Measurements from ENCODE around the gene TMEM117.
"Not testable (repeated sequence)": the region's sequence is repeated elsewhere in the genome, so short reads cannot be mapped to it uniquely, and the experiment has no call there.

The TMEM117 gene

DNA sequence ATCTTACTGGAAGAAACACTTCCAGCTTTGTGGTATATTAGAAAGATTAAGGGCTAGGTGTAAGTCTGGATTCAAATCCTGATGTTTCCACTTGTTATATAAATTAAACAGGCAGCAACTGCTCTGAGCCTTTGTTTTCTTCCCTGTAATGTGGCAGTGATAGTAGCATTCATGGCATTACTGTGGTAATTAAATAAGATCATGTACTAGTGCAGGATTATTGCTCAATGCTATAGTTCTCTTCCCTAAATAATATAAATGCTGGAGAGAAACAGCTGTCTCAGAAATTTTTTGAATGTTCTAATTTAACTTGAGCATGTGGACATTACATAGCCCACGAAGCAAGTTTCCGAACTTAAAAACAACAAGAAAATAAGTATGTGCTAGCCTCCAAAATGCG lies 5.4 kb downstream of the TMEM117 start:
- DNase-seq (ENCODE audit: low spot score) = no peak

DNA sequence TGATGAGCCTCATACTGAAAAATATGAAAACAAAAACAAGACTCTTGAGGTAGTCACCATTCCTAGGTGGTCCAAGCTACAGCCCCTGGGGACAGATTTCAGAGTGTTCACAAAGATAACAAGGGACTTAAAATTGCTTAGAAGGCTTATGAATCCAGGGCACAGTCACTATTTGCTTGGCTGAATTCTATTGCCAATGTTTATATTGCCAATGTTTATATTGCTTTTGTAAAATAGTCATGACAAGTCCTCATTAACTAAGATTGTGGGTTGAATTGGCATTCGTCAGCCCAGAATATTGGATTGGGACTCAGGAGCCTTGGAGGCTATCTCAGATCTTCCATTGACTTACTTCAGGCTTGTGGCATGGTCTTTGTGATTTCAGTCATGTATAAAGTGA lies 6.4 kb downstream of the TMEM117 start:
- no peak for DNase-seq (ENCODE audit: low spot score)

DNA sequence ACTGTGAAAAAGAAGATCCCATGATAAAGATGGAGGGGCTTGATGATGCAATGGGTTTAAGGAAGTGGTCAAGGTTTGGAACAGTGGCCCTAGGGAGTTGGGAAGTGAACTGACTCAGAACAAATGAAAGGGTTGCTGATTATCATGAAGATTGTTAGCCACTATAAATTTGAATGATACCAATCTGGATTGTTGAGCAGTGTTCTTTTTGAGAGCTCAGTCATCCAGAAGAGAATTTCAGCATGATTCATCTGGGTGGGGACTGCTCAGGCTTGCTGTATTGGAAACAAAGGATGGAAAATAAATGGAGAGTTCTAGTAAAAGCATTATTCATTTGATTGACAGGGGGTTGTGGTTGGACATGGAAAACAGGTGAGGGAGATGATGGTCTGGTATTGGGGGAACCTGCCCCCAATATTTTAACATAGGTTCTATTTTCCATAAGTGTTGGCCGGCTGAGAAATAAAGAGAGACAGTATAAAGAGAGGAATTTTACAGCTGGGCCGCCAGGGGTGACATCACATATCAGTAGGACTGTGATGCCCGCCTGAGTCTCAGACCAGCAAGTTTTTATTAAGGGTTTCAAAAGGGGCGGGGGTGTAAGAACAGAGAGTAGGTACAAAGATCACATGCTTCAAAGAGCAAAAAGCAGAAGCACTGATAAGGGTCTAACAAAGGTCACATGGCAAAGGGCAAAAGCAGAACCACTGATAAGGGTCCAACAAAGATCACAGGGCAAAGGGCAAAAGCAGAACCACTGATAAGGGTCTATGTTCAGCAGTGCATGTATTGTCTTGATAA lies 11.7 kb downstream of the TMEM117 start:
- peak; percentile 65 for DNase-seq (ENCODE audit: low spot score)

DNA sequence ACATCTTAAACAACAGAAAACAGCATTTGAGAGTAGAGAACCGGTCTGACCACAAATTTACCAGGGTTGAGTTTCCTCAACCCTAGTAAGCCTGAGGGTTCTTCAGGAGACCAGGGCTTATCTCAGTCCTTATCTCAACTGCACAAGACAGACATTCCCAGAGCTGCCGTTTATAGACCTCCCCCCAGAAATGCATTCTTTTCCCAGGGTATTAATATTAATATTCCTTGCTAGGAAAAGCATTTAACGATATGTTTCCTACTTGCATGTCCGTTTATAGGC lies 12.3 kb downstream of the TMEM117 start:
- DNase-seq (ENCODE audit: low spot score) = no peak

DNA sequence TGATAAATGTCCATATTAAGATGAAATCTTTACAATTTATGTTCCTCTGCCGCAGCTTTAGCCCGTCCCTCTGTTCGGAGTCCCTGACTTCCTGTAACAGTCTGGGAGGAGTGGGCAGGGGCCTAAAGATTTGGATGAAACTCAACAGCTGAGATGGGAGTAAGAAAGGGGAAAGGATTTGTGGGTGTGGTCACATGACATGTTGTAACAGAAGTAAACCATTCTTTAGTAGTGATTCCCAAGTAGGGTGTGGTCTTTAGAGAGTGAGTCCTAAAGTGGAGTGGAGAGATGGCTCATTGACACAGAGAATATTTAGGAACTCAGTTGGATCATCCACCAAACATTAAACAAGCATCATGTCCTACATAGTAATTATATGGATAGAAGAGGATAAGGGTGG lies 12.9 kb downstream of the TMEM117 start:
- no peak for DNase-seq (ENCODE audit: low spot score)

DNA sequence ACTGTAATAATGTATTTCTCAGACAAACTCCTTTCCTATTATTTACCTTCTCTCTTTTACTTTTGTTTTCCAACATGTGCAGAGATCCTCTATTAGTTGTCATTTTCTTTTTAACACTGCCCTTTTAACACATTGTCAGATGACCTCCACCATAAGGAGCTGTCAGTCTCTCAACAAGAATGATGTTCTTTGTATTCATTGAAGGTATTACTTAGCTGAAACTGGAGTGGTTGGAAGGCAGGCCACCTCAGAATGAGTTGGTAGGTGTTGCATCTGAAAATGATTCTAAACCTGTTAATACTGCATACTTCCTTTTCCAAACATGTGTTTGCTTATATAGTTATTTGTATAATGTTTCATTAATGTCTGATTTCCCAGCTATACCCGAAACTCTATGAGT lies 16.9 kb downstream of the TMEM117 start:
- DNase-seq (ENCODE audit: low spot score) = no peak

DNA sequence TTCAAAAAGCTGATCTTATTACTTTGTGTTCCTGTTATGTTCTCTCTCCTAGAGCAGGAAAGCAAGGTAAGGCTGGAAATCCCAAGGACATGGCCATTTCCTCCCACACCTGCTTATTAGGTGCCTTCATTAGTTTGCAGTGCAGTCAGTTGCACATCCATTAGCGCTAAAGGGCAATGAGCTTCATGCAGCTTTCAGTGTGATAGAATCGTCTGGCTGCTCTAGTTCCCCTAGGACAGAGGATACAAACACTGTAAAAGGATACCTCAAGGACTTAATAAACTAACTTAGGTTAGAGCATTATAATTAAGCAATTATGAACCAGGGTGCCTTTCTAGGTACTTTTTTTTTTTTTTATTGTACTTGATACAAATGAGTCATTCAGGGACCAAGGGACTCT lies 21.1 kb downstream of the TMEM117 start:
- no peak for DNase-seq (ENCODE audit: low spot score)

DNA sequence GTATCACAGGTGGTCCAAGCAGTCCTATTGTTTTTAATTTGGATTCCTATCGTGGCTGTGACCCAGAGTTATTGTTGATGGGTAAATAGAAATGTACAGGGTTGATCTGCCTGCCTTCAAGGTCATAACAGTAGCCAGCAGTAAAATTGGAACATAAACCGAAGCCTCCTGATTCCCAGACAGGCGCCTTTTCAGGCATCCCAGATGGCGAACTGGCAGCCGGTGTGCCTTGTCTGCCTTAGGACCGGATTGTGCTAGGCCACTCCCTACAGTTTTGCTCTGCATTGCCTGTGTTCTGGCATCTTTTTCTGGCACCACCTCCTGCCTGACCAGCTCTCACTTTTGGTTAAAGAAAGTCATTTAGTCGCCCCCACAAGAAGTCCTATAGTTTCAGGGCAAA lies 22.2 kb downstream of the TMEM117 start:
- no peak for DNase-seq (ENCODE audit: low spot score)

DNA sequence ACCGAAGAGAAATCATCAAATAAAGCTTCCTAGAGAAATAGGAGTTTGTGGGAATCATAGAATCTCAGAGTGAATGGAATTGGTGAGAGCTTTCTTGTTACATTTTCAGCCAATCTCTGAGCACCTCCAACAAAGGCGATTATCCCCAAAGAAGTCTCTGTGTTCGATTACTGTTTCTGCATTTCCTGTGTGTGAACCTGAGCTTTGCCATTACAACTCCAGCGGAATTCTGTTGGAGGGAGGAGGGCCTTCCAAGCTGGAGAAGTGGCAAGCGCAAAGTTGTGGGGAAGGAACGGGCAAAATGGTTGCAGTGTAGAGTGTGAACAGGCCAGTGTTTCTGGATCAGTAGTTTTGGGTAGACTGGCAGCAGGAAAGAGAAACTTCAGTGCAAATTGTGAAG lies 23.1 kb downstream of the TMEM117 start:
- no peak for DNase-seq (ENCODE audit: low spot score)

DNA sequence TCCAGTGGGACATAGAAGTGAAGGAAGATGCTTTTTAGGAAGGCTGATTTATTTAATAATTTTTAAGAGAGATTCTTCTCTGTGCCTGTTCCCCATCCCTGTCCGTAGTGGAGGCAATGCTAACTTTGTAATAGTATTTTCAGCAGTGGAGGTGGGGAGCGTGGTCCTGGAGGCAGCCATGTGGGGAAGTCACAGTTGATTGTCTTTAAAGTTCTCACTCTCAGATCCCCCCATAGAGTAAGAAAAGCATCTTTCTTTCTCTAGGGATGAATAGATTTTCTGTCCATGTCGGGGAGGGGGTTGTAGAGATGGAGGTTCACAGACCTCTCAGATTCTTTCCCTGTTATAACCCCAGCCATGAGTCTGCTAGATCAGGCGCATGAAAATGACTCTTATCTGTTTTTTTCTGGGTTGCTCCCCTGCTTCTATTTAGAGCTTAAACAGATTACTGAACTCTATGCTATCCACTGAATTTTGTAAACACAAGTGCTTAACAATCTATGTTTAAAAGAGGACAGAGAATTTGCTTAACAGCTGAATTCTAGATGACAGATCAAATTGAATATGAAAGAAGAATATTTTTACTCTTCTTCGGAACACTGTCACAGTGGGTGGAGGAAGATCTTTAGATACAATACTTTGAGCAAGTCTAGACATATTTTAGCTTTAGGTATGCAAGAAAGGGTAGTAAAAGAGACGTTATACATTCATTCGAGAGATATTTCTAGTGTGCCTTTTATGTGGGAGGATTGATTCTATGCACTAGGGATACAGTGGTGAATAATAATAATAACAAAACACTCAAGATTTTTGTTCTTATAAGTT lies 25.3 kb downstream of the TMEM117 start:
- DNase-seq (ENCODE audit: low spot score) = no peak

DNA sequence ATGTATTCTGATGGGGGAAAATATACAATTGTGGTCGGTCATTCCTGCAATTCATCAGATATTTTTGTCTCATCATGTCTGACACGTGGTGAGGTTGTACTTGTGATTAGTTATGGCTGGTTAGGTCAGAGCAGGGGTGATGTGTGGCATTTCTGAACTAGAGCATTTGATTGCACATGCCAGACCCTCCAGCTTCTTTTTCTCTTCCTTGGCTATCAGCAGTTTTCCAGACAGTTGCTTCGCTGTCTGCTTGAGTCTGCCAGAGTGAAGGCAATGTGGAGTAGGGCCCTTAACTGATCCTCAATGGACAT lies 25.9 kb downstream of the TMEM117 start:
- no peak for DNase-seq (ENCODE audit: low spot score)

DNA sequence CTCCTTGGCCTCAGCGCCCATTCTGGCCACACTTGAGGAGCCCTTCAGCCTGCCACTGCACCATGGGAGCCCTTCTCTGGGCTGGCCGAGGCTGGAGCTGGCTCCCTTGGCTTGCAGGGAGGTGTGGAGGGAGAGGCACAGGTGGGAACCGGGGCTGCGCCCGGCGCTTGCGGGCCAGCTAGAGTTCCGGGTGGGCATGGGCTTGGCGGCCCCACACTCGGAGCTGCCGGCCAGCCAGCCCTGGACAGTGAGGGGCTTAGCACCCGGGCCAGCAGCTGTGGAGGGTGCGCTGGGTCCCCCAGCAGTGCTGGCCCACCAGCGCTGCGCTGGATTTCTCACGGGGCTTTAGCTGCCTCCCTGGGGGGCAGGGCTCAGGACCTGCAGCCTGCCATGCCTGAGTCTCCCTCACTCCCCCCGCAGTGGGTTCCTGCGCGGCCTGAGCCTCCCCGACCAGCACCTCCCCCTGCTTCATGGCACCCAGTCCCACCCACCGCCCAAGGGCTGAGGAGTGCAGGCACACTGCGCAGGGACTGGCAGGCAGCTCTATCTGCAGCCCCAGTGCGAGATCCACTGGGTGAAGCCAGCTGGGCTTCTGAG lies 28.0 kb downstream of the TMEM117 start:
- no peak for DNase-seq (ENCODE audit: low spot score)

DNA sequence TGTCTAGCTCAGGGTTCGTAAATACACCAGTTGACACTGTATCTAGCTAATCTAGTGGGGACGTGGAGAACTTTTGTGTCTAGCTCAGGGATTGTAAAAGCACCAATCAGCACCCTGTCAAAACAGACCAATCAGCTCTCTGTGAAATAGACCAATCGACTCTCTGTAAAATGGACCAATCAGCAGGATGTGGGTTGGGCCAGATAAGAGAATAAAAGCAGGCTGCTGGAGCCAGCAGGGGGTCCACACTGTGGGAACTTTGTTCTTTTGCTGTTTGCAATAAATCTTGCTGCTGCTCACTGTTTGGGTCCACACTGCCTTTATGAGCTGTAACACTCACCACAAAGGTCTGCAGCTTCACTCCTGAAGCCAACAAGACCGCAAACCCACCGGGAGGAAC lies 28.7 kb downstream of the TMEM117 start:
- DNase-seq (ENCODE audit: low spot score) = not testable (repeated sequence)

DNA sequence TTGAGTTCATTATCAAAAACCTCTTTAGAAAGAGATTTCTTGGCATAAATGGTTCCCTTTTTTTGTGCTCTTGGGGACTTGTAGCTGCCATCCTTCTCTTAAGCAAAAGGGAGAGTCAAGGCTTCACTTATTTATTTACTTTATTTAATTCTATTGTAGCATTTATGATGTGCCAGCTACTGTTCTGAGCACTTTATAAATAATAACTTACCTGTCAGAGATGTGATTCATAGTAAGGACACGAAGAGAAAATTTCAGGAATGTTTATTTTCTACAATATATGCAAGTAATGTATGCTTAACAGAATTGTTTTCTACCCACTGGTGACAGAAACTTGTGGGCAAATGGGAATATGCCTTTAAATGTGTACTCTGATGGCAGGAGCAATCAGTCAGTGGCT lies 33.3 kb downstream of the TMEM117 start:
- DNase-seq (ENCODE audit: low spot score) = no peak

DNA sequence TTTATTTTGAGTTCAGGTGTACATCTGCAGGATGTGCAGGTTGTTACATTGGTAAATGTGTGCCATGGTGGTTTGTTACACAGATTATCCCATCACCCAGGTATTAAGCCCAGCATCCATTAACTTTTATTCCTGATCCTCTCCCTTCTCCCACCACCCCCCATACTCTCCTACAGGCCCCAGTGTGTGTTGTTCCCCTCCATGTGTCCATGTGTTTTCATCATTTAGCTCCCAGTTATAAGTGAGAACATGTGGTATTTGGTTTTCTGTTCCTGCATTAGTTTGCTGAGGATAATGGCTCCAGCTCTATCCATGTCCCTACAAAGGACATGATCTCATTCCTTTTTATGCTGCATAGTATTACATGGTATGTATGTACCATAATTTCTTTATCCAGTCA lies 33.9 kb downstream of the TMEM117 start:
- DNase-seq (ENCODE audit: low spot score) = not testable (repeated sequence)

DNA sequence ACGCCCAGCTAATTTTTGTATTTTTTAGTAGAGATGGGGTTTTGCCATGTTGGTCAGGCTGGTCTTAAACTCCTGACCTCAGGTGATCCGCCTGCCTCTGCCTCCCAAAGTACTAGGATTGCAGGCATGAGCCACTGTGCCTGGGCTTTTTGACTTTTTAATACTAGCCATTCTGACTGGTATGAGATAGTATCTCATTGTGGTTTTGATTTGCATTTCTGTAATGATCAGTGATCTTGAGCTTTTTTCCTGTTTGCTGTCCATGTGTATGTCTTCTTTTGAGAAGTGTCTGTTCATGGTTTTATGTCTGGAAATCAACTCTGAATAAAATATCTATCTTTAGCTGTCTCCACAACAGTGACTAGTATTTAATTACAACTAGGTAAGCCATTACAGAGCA lies 35.4 kb downstream of the TMEM117 start:
- DNase-seq (ENCODE audit: low spot score) = not testable (repeated sequence)

DNA sequence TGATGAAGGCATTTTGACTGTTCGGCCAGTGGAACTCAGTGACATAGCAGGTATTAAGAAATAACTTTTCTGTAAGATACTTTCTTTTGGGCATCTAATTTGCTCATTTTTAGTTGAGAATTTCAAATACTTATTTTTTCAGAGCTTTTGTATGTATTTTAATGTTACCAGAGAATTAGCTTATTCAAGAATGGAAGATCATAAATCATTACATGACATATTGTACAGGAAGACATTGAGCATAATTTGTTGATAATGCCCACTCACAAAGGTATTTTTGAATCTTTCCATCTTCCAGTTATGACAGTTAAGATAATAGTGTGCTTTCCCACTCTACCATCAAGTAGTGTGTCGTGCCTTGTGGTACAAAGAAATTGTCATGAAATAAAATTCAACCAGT lies 36.5 kb downstream of the TMEM117 start:
- DNase-seq (ENCODE audit: low spot score) = no peak

DNA sequence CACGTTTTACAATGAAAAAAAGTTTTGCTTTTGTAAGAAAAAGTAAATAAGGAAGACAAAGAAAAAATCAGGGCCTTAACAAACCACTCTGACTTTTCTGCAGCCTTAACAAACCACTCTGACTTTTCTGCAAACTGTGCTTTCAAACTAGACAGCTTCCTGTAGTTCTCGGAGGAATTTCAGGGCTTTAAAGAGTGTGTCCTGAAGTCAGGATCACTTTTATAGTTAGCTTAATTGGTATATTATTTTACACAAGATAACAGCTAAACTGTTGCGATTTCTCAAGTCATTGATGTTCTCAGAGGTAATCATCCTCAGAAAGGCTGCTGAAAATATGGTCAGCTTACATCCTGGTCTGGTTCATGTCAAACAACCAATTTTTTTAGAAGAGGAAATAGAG lies 42.2 kb downstream of the TMEM117 start:
- no peak for DNase-seq (ENCODE audit: low spot score)

DNA sequence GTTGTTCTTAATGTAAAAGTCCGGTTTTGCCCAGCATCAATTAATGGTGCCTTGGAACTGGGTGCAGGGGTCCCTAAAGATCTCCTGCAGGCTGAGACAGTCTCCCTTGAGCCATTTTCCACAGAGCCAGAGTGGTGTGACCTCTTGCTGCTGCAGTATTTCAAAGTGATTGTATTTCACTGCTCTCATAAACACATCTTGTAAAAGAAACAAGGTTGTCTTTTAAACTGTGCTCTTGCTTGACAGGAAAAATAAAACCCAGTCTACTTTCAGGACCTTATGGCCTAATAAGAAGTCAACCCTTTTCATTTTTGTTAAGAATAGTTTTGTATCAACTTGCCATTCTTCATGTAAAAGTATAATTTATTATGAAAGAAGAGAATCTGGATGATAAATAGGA lies 44.7 kb downstream of the TMEM117 start:
- DNase-seq (ENCODE audit: low spot score) = no peak

DNA sequence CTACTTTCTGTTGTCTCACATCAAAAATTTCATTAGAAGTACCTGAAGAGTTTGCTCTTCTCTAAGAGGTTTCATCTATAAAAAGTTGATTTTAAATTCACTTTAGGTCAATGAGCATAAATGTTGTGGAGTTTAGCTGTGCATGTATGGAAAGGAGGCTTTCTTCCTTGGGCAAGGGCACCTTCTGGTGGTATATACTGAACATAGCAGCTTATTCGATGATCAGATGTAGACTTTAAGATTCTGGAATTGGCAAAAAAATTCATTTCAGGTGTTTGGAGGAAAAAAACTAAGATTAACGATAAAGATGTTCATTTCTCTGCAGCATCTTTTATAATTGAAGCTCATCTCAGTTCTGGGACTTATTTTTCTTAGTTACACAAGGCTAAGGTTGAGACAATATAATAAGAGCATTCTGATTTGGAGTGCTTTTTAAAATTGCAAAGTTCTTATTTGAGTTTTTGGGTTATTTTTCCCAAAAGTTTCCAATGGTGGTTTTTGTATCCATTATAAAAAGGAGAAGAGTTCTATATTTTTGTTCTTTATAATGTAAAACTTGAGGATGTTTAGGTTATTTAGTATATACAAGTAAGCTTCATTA lies 46.8 kb downstream of the TMEM117 start:
- peak; percentile 66 for DNase-seq (ENCODE audit: low spot score)

DNA sequence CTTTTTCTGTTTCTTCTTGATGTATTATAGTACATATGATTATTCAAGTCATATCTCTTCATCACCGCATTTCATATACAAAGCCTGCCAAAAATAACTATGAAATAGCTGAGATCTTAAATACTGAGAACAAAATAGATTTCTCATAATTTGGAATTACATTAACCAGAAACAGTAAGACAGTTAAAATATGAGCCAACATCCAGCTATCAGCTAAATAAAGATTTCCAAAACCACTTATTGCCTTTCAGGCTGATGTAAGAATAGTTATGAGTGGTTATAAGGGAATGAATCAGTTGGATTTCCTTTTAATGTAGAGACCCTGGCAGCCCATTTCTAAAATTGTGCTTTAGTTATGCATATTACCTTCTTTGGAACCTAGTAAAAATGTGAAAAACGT lies 47.4 kb downstream of the TMEM117 start:
- DNase-seq (ENCODE audit: low spot score) = no peak

DNA sequence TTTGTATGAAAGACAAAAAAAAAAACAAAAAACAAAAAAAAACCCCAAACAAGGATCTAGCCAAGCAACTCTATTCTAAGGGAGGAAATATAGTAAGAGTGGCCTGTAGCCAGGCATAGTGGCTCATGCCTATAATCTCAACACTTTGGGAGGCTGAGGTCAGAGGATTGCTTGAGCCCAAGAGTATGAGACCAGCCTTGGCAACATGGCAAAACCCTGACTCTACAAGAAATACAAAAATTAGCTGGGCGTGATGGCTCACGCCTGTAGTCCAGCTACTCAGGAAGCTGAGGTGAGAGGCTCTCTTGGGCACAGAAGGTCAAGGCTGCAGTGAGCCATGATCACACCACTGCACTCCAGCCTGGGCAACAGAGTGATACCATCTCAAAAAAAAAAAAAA lies 47.9 kb downstream of the TMEM117 start:
- DNase-seq (ENCODE audit: low spot score) = no peak
